Panc1 (cell line): Measurements from ENCODE around the gene GOLGA8B. TPM values are rescaled to one million over a fixed set of nuclear protein-coding genes. Genes with fewer than 3 reads are reported as not detected.

Experiments
- ATAC-seq: fragments of 200-7000 bp; cut with Tn5 transposase; 2 replicates; pipeline ENCODE4 v1.9.1; 2020; ENCODE audit warnings: mild to moderate bottlenecking, moderate library complexity
- BruUV-seq: library from RNA; stranded (reverse); fragments of 400-500 nt; replicated peaks from 2 replicates; lab custom pipeline; 2021; lab: Mats Ljungman, UMichigan
- CTCF ChIA-PET: fragments of 300-600 bp; sonication (Branson Sonifier 250); formaldehyde crosslinking; loops from one replicate; lab custom pipeline; 2022; ENCODE audit warnings: antibody characterized with exemption; lab: Charles Lee
- POLR2A ChIA-PET: fragments of 300-600 bp; sonication (Branson Sonifier 250); formaldehyde crosslinking; loops from one replicate; lab custom pipeline; 2022; ENCODE audit warnings: antibody characterized with exemption; lab: Charles Lee
- DNase-seq: peaks from one replicate; pipeline ENCODE4 v3.0.0-alpha.2; 2010; ENCODE audit warnings: low read depth, low spot score
- H3K27ac ChIP-seq: 2 replicates; pipeline ENCODE4 v1.5.1; 2011; ENCODE audit warnings: mild to moderate bottlenecking, low read length, inconsistent platforms
- H3K27me3 ChIP-seq: fragments of 200-500 bp; sonication (Bioruptor generic); 2 replicates; pipeline ENCODE4 v1.6.0; 2014; ENCODE audit warnings: low read length, inconsistent platforms; ENCODE audit not compliant: control insufficient read depth, insufficient read depth
- H3K36me3 ChIP-seq: fragments of 200-500 bp; sonication (Bioruptor generic); 2 replicates; pipeline ENCODE4 v1.5.1; 2014; ENCODE audit warnings: inconsistent platforms, mild to moderate bottlenecking, low read length, moderate library complexity; ENCODE audit not compliant: control insufficient read depth, insufficient read depth
- H3K4me1 ChIP-seq: 2 replicates; pipeline ENCODE4 v1.5.1; 2011; ENCODE audit warnings: inconsistent platforms, mild to moderate bottlenecking, low read length, moderate library complexity; ENCODE audit not compliant: control insufficient read depth, insufficient read depth
- H3K4me3 ChIP-seq, 2 experiments: 2 replicates each; pipeline ENCODE4 v1.5.1; 2011 to 2012; ENCODE audit warnings: low read depth in 2 of 2, low read length in 2 of 2, mild to moderate bottlenecking in 2 of 2, inconsistent platforms in 1 of 2, moderate library complexity in 1 of 2
- H3K9me3 ChIP-seq: fragments of 200-500 bp; sonication (Bioruptor generic); 2 replicates; pipeline ENCODE4 v1.5.1; 2014; ENCODE audit warnings: low read depth, mild to moderate bottlenecking, inconsistent platforms, low read length, moderate library complexity; ENCODE audit not compliant: control insufficient read depth, insufficient read depth
- POLR2AphosphoS5 ChIP-seq: IDR thresholded peaks from 2 replicates; pipeline ENCODE4 v1.6.1; 2012; ENCODE audit warnings: mild to moderate bottlenecking, low read depth, low read length, moderate library complexity
- REST ChIP-seq, 2 experiments: IDR thresholded peaks; 2 replicates each; pipeline ENCODE4 v1.6.1; 2011 to 2012; ENCODE audit warnings: low read depth in 2 of 2, control low read depth in 1 of 2, low read length in 1 of 2, mild to moderate bottlenecking in 1 of 2, moderate library complexity in 1 of 2; ENCODE audit not compliant: insufficient read depth in 1 of 2
- SIN3A ChIP-seq: IDR thresholded peaks from 2 replicates; pipeline ENCODE4 v1.6.1; 2012; ENCODE audit warnings: low read depth, mild to moderate bottlenecking, low read length, moderate library complexity, borderline replicate concordance; ENCODE audit not compliant: insufficient read depth
- TCF7L2 ChIP-seq: IDR thresholded peaks from 2 replicates; pipeline ENCODE4 v1.6.1; 2011; ENCODE audit warnings: mild to moderate bottlenecking, low read depth, low read length, inconsistent platforms
- in situ Hi-C: cut with HindIII; loops from 2 replicates; pipeline ENCODE4 v1.10.0; 2016; ENCODE audit warnings: low sequenced_read_pairs, low pct_unique_long_range_greater_than_20kb
- intact Hi-C: fragments of 100-400 bp; cut with micrococcal nuclease; formaldehyde crosslinking; loops from one replicate; pipeline ENCODE4 v1.10.0; 2022; ENCODE audit not compliant: unreplicated experiment
- total RNA-seq: library from RNA; stranded (reverse); gene quantifications from one replicate; pipeline ENCODE4 v1.2.1, GENCODE V29; 2021; ENCODE audit not compliant: unreplicated experiment
- TF ChIP-seq, protein P1 (sequence below): fragments of 450-650 bp; IDR thresholded peaks from 2 replicates; pipeline ENCODE4 v1.5.1; 2017; ENCODE audit warnings: mild to moderate bottlenecking

GOLGA8B gene
- total RNA-seq, 1 experiment from 2014 or later: 161 TPM

DNA sequence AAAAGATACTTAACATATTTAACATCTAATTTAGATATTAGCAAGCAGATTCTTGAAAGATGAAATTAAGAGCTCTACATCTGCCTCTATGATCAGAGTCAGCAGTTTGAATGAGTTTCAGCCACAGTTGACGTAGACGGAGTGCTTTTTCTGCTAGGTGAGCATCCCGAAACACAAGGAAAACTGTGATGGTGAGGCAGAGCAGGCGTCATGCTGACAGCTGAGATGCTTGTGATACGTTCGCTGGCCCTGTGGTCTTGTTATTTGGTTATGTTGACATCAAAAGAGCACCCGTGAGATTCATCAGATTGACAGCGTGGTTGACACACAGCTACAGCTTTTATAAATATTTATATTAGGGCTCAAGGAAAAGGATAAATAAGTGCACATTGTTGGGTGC, 19.6 kb upstream of the GOLGA8B start:
- ATAC-seq: no peak
- Histone ChIP-seq H3K4me3 (no peak overlapping the region), H3K36me3 (no peaks in the 10 kb centered on the region), H3K9me3 (no peaks in the 10 kb centered on the region), H3K4me1 (no peaks in the 10 kb centered on the region), H3K27ac (no peak overlapping the region), H3K27me3 (peaks cover 12% of the 10 kb centered on the region)
- DNase-seq: no peak
- intact Hi-C loops: no loop called here
- BruUV-seq: no TSS peak
- in situ Hi-C loops: no loop called here
- POLR2A ChIA-PET: no interaction called here
- TF ChIP-seq SIN3A (no peak), TCF7L2 (no peak), REST (IDR thresholded peaks at IDR 0.05; ENCODE audit: insufficient read depth in 1 of 2, low read depth in 2 of 2, low read length in 1 of 2) (no peak), POLR2AphosphoS5 (no peak)
- TF ChIP-seq, protein P1, sequence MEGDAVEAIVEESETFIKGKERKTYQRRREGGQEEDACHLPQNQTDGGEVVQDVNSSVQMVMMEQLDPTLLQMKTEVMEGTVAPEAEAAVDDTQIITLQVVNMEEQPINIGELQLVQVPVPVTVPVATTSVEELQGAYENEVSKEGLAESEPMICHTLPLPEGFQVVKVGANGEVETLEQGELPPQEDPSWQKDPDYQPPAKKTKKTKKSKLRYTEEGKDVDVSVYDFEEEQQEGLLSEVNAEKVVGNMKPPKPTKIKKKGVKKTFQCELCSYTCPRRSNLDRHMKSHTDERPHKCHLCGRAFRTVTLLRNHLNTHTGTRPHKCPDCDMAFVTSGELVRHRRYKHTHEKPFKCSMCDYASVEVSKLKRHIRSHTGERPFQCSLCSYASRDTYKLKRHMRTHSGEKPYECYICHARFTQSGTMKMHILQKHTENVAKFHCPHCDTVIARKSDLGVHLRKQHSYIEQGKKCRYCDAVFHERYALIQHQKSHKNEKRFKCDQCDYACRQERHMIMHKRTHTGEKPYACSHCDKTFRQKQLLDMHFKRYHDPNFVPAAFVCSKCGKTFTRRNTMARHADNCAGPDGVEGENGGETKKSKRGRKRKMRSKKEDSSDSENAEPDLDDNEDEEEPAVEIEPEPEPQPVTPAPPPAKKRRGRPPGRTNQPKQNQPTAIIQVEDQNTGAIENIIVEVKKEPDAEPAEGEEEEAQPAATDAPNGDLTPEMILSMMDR: no peak
- CTCF ChIA-PET: no interaction called here

- DNase-seq (no peak), ATAC-seq (no peak)
- no peak overlapping the region for H3K27ac ChIP-seq
- POLR2A ChIA-PET: no interaction called here
- no peak overlapping the region for H3K4me3 ChIP-seq
- H3K36me3 ChIP-seq: no peaks in the 10 kb centered on the region
- BruUV-seq: no TSS peak
- H3K9me3 ChIP-seq: no peaks in the 10 kb centered on the region
- intact Hi-C loops: no loop called here
- TF ChIP-seq REST (IDR thresholded peaks at IDR 0.05; ENCODE audit: insufficient read depth in 1 of 2, low read depth in 2 of 2, low read length in 1 of 2): no peak
- TF ChIP-seq TCF7L2: no peak
- no peak for TF ChIP-seq POLR2AphosphoS5
- TF ChIP-seq, protein P1: no peak
- no peak for TF ChIP-seq SIN3A
- no peaks in the 10 kb centered on the region for H3K4me1 ChIP-seq
- CTCF ChIA-PET: no interaction called here
- H3K27me3 ChIP-seq: peaks cover 9% of the 10 kb centered on the region
- in situ Hi-C loops: no loop called here
Measured at GRCh38 chr15:34600923-34601322, 17.5 kb upstream of the GOLGA8B start.
